ENCODE data around the gene TLR8.
"Not testable (repeated sequence)": the region's sequence is repeated elsewhere in the genome, so short reads cannot be mapped to it uniquely, and the experiment has no call there.

TLR8 gene

GRCh38 chrX:12911122-12911470, 4.7 kb downstream of the TLR8 start:
- Histone ChIP-seq H3K36me3 (replicated peaks) (no peaks in the 10 kb centered on the region), H3K27me3 (ENCODE audit: low read depth) (no peaks in the 10 kb centered on the region), H3K9me3 (no peaks in the 10 kb centered on the region; the same call in 1 of the 2 replicates), H3K4me3 (no peak overlapping the region), H3K4me1 (no peaks in the 10 kb centered on the region)
- DNase-seq (ENCODE audit: low spot score in 2 of 2) = no peak
- in situ Hi-C loops (cut with MboI; ENCODE audit: low sequenced_read_pairs) = no loop called here

- no peak overlapping the region for H3K4me3 ChIP-seq
- no peaks in the 10 kb centered on the region for H3K27me3 ChIP-seq (ENCODE audit: low read depth)
- in situ Hi-C loops (cut with MboI; ENCODE audit: low sequenced_read_pairs) = no loop called here
- no peaks in the 10 kb centered on the region; the same call in 1 of the 2 replicates for H3K9me3 ChIP-seq
- DNase-seq (ENCODE audit: low spot score in 2 of 2) = no peak
- H3K4me1 ChIP-seq = no peaks in the 10 kb centered on the region
- H3K36me3 ChIP-seq (replicated peaks) = no peaks in the 10 kb centered on the region
Observed at GRCh38 chrX:12912791-12913482, 6.5 kb downstream of the TLR8 start.

GRCh38 chrX:12917753-12918152, 11.3 kb downstream of the TLR8 start:
- DNase-seq (ENCODE audit: low spot score in 2 of 2) = no peak
- Histone ChIP-seq H3K27me3 (ENCODE audit: low read depth) (no peaks in the 10 kb centered on the region), H3K4me1 (no peaks in the 10 kb centered on the region), H3K9me3 (no peaks in the 10 kb centered on the region), H3K4me3 (no peak overlapping the region), H3K36me3 (replicated peaks) (no peaks in the 10 kb centered on the region)
- in situ Hi-C loops (cut with MboI; ENCODE audit: low sequenced_read_pairs) = no loop called here

- no peaks in the 10 kb centered on the region for H3K9me3 ChIP-seq
- H3K4me3 ChIP-seq = no peak overlapping the region
- H3K4me1 ChIP-seq = no peaks in the 10 kb centered on the region
- in situ Hi-C loops (cut with MboI; ENCODE audit: low sequenced_read_pairs) = no loop called here
- no peaks in the 10 kb centered on the region for H3K36me3 ChIP-seq (replicated peaks)
- H3K27me3 ChIP-seq (ENCODE audit: low read depth) = no peaks in the 10 kb centered on the region
- no peak for DNase-seq (ENCODE audit: low spot score in 2 of 2)
Observed at GRCh38 chrX:12919051-12919450, 12.6 kb downstream of the TLR8 start.

- H3K27me3 ChIP-seq (ENCODE audit: low read depth) = no peaks in the 10 kb centered on the region
- no peak for DNase-seq (ENCODE audit: low spot score in 2 of 2)
- no peak overlapping the region for H3K4me3 ChIP-seq
- H3K9me3 ChIP-seq = no peaks in the 10 kb centered on the region
- H3K36me3 ChIP-seq (replicated peaks) = no peaks in the 10 kb centered on the region
- no peaks in the 10 kb centered on the region for H3K4me1 ChIP-seq
- in situ Hi-C loops (cut with MboI; ENCODE audit: low sequenced_read_pairs) = no loop called here
Observed at GRCh38 chrX:12919620-12920019, 13.2 kb downstream of the TLR8 start.

GRCh38 chrX:12920990-12921389, 14.6 kb downstream of the TLR8 start:
- in situ Hi-C loops (cut with MboI; ENCODE audit: low sequenced_read_pairs) = no loop called here

GRCh38 chrX:12921886-12922598, 15.6 kb downstream of the TLR8 start:
- Histone ChIP-seq H3K9me3 (no peaks in the 10 kb centered on the region), H3K27me3 (ENCODE audit: low read depth) (no peaks in the 10 kb centered on the region), H3K4me1 (no peaks in the 10 kb centered on the region), H3K4me3 (no peak overlapping the region), H3K36me3 (replicated peaks) (no peaks in the 10 kb centered on the region)
- in situ Hi-C loops (cut with MboI; ENCODE audit: low sequenced_read_pairs) = no loop called here
- DNase-seq (ENCODE audit: low spot score in 2 of 2) = no peak

More at GRCh38 chrX:12920990-12921389, 14.6 kb downstream of the TLR8 start:
- DNase-seq (ENCODE audit: low spot score in 2 of 2) = no peak
- Histone ChIP-seq H3K36me3 (replicated peaks) (no peaks in the 10 kb centered on the region), H3K9me3 (no peaks in the 10 kb centered on the region), H3K4me1 (no peaks in the 10 kb centered on the region), H3K27me3 (ENCODE audit: low read depth) (no peaks in the 10 kb centered on the region), H3K4me3 (no peak overlapping the region)

- H3K36me3 ChIP-seq (replicated peaks) = no peaks in the 10 kb centered on the region
- in situ Hi-C loops (cut with MboI; ENCODE audit: low sequenced_read_pairs) = no loop called here
- H3K9me3 ChIP-seq = no peaks in the 10 kb centered on the region
- H3K27me3 ChIP-seq (ENCODE audit: low read depth) = no peaks in the 10 kb centered on the region
- DNase-seq (ENCODE audit: low spot score in 2 of 2) = no peak
- H3K4me1 ChIP-seq = no peaks in the 10 kb centered on the region
- no peak overlapping the region for H3K4me3 ChIP-seq
Observed at GRCh38 chrX:12922599-12922919, 16.1 kb downstream of the TLR8 start.

- DNase-seq (ENCODE audit: low spot score in 2 of 2) = no peak
- no peaks in the 10 kb centered on the region for H3K4me1 ChIP-seq
- H3K9me3 ChIP-seq = no peaks in the 10 kb centered on the region; the same call in 1 of the 2 replicates
- in situ Hi-C loops (cut with MboI; ENCODE audit: low sequenced_read_pairs) = no loop called here
- H3K4me3 ChIP-seq = no peak overlapping the region
- H3K36me3 ChIP-seq (replicated peaks) = no peaks in the 10 kb centered on the region
- H3K27me3 ChIP-seq (ENCODE audit: low read depth) = no peaks in the 10 kb centered on the region
Observed at GRCh38 chrX:12929701-12930100, 23.3 kb downstream of the TLR8 start.

- no peaks in the 10 kb centered on the region; the same call in none of the 2 replicates for H3K9me3 ChIP-seq
- in situ Hi-C loops (cut with MboI; ENCODE audit: low sequenced_read_pairs) = no loop called here
- no peak overlapping the region for H3K4me3 ChIP-seq
- no peaks in the 10 kb centered on the region for H3K4me1 ChIP-seq
- DNase-seq (ENCODE audit: low spot score in 2 of 2) = no peak
- no peaks in the 10 kb centered on the region for H3K27me3 ChIP-seq (ENCODE audit: low read depth)
- no peaks in the 10 kb centered on the region for H3K36me3 ChIP-seq (replicated peaks)
Observed at GRCh38 chrX:12930150-12930549, 23.7 kb downstream of the TLR8 start.

GRCh38 chrX:12932244-12932643, 25.8 kb downstream of the TLR8 start:
- Histone ChIP-seq H3K36me3 (replicated peaks) (no peaks in the 10 kb centered on the region), H3K4me1 (no peaks in the 10 kb centered on the region), H3K4me3 (no peak overlapping the region), H3K9me3 (no peaks in the 10 kb centered on the region; the same call in none of the 2 replicates), H3K27me3 (ENCODE audit: low read depth) (no peaks in the 10 kb centered on the region)
- in situ Hi-C loops (cut with MboI; ENCODE audit: low sequenced_read_pairs) = no loop called here
- DNase-seq (ENCODE audit: low spot score in 2 of 2) = no peak

- in situ Hi-C loops (cut with MboI; ENCODE audit: low sequenced_read_pairs) = no loop called here
- DNase-seq (ENCODE audit: low spot score in 2 of 2) = no peak
- peaks cover 13% of the 10 kb centered on the region for H3K4me1 ChIP-seq
- H3K27me3 ChIP-seq (ENCODE audit: low read depth) = no peaks in the 10 kb centered on the region
- H3K9me3 ChIP-seq = peaks cover 4% of the 10 kb centered on the region
- H3K36me3 ChIP-seq (replicated peaks) = no peaks in the 10 kb centered on the region
- no peak overlapping the region for H3K4me3 ChIP-seq
Observed at GRCh38 chrX:12934850-12935249, 28.4 kb downstream of the TLR8 start.

GRCh38 chrX:12936947-12937346, 30.5 kb downstream of the TLR8 start:
- Histone ChIP-seq H3K9me3 (peaks cover 4% of the 10 kb centered on the region), H3K4me1 (peaks cover 15% of the 10 kb centered on the region), H3K4me3 (no peak overlapping the region), H3K27me3 (ENCODE audit: low read depth) (no peaks in the 10 kb centered on the region), H3K36me3 (replicated peaks) (no peaks in the 10 kb centered on the region)
- no peak for DNase-seq (ENCODE audit: low spot score in 2 of 2)
- in situ Hi-C loops (cut with MboI; ENCODE audit: low sequenced_read_pairs) = no loop called here

GRCh38 chrX:12940471-12940870, 34.1 kb downstream of the TLR8 start:
- H3K9me3 ChIP-seq; H3K4me3 ChIP-seq; H3K36me3 ChIP-seq (replicated peaks); H3K27me3 ChIP-seq (ENCODE audit: low read depth); DNase-seq (ENCODE audit: low spot score in 2 of 2); in situ Hi-C loops (cut with MboI; ENCODE audit: low sequenced_read_pairs): not testable (repeated sequence)
- H3K4me1 ChIP-seq = peaks cover 15% of the 10 kb centered on the region
